Adrenal gland (tissue), 12 donors: ENCODE data around the gene ILK. TPM values are rescaled to one million over a fixed set of nuclear protein-coding genes. Genes with fewer than 3 reads are reported as not detected.

Source experiments
- DNase-seq, 7 donors: peaks; one replicate each; pipeline ENCODE4 v3.0.0-alpha.2; 2019 to 2020
- H3K27ac ChIP-seq, 5 donors: fragments of 200-600 bp; sonication (generic) in 4 of 5; 1 replicate in 3 of 5; 2 replicates in 2 of 5; pipeline versions ENCODE4 v1.5.1 to v1.8.0; 2016 to 2020; ENCODE audit warnings: mild to moderate bottlenecking in 1 of 5
- H3K27me3 ChIP-seq: fragments of 200-600 bp; 2 replicates; pipeline ENCODE4 v1.8.0; 2021
- H3K36me3 ChIP-seq, 2 donors: fragments of 200-600 bp; replicated peaks in 1 of 2; 1 replicate in 1 of 2; 2 replicates in 1 of 2; pipeline versions ENCODE4 v1.5.1 to v1.8.0; 2018 to 2022
- H3K4me1 ChIP-seq, 2 donors: fragments of 200-600 bp; replicated peaks in 1 of 2; 1 replicate in 1 of 2; 2 replicates in 1 of 2; pipeline versions ENCODE4 v1.5.1 to v1.8.0; 2018 to 2021
- H3K4me3 ChIP-seq, 4 donors: fragments of 200-600 bp; sonication (generic) in 3 of 4; one replicate each; pipeline ENCODE4 v1.5.1; 2016 to 2018
- H3K9me3 ChIP-seq, 3 donors: fragments of 200-600 bp; sonication (generic) in 1 of 3; replicated peaks in 1 of 3; 1 replicate in 2 of 3; 2 replicates in 1 of 3; pipeline versions ENCODE4 v1.5.1 to v1.8.0; 2016 to 2021
- CTCF ChIP-seq, 6 experiments: fragments of 450-650 bp in 4 of 6; fragments of 200-600 bp in 2 of 6; sonication (generic) in 1 of 6; IDR thresholded peaks; 1 replicate in 5 of 6; 2 replicates in 1 of 6; pipeline versions ENCODE4 v1.5.1 to v1.8.0; 2016 to 2021; ENCODE audit warnings: antibody characterized with exemption in 6 of 6, mild to moderate bottlenecking in 2 of 6, moderate library complexity in 1 of 6
- POLR2A ChIP-seq, 2 donors: fragments of 450-650 bp; IDR thresholded peaks; one replicate each; pipeline ENCODE4 v1.6.1; 2017; ENCODE audit warnings: antibody characterized with exemption in 2 of 2, mild to moderate bottlenecking in 2 of 2, moderate library complexity in 1 of 2
- WGBS, 4 donors: extraction: QIAGEN DNeasy Blood & Tissue Kit in 2 of 4; methylation state at CpG; one replicate each; pipeline versions ENCODE4 v1.1.5 to v1.1.7; 2013 to 2017; 5-methylcytosine and 5-hydroxymethylcytosine counted together
- intact Hi-C, 2 donors: fragments of 100-400 bp; cut with DNase I; formaldehyde crosslinking; loops; one replicate each; pipeline versions ENCODE4 v1.14.1 to v1.15.0; 2022 to 2023
- polyA plus RNA-seq, 3 donors: library from polyadenylated mRNA; stranded (reverse); fragments of 200-250 nt in 2 of 3; fragments of 350-450 nt in 1 of 3; fragmentation: Illumina TruSeq in 1 of 3; extraction: RNeasy Lipid Tissue Mini Kit (QIAGEN cat#74804) in 1 of 3; gene quantifications; one replicate each; pipeline ENCODE4 v1.2.3, GENCODE V29; 2013 to 2014
- total RNA-seq, 9 donors: library from RNA; depleted of rRNA in 4 of 9; stranded (reverse); fragments of >200 nt in 4 of 9; fragments of 120-200 nt in 1 of 9; fragmentation: NEBNext Ultra II Directional in 1 of 9; extraction: Animal tissue kit (Norgen Biotek cat#: 25700) in 1 of 9; gene quantifications; one replicate each; pipeline versions ENCODE4 v1.1.0 to v1.2.4, GENCODE V29; 2013 to 2023
- donor health status: healthy with polysubstance abuse.
- donor health status: Bipolar disorder and iron deficiency.
- donor health status: DM: yes; HTN: yes; CAD: no.
- donor health status: DM: no; HTN: no; CAD: no.
- donor health status: DM: no; HTN: no; CAD: no.
- donor health status: DM: yes; HTN: yes; CAD: no.

The ILK gene
- total and polyA plus RNA-seq, 12 donors: 99.1 to 191 (median 153) TPM

- Histone ChIP-seq H3K36me3 (no peaks in the 10 kb centered on the region), H3K27me3 (no peaks in the 10 kb centered on the region), H3K4me1 (peaks cover 7 to 32% of the 10 kb centered on the region in 2 donors), H3K9me3 (no peaks in the 10 kb centered on the region), H3K4me3 (no peak overlapping the region), H3K27ac (peak overlapping the region in 2 of 5 donors; percentile 21 to 73)
- TF ChIP-seq POLR2A (IDR thresholded peaks at IDR 0.05): no peak
- no peak for TF ChIP-seq CTCF (IDR thresholded peaks at IDR 0.05)
- intact Hi-C loops: no loop called here
- WGBS, 4 donors: 44 to 56% (median 53%) methylated on average over 1 of the region's 1 CpG
- no peak for DNase-seq
Measured at GRCh38 chr11:6634534-6634933, 31.0 kb downstream of the ILK start.

DNA sequence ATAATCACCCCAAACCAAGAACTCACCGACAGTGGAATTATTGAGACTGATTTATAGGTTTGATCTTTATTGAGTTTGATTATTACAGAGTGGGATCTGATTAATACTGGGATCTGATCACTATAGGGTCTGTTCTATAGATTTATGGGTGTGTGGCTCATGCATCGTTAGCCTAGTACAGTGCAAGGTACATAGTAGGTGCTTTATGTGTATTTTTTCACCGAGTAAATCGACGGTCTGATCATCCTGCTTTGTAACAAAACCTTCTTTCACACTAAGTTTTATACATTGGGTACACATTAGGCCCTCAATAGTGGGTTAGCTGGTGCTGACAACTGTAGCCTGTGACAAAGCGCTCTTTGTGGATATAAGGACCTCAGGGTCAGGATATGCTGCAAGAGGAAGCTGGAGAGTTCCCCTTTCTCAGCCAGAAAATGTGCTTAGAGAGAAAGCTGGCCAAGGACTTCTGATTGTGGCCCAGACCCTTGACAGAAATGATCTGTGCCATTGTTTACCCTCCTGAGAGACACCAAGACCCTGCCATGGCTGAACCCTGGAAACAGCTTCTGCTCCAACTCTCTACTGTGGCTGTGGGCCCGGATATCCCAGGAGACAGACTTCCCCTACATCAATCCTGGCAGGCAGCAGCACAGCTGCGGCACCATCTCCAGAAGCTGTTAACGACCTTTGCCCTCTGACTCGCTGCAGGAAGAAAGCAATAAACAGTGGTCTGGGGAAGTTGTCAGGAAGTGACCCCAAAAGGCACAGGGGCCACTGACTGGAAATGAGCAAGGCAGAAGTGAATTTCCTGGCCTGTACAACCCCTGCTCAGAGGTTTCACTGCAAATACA, 31.7 kb downstream of the ILK start:
- TF ChIP-seq CTCF (IDR thresholded peaks at IDR 0.05) (no peak), POLR2A (IDR thresholded peaks at IDR 0.05) (no peak)
- H3K4me3 ChIP-seq: no peak overlapping the region
- DNase-seq: peak in 6 of 7 donors; percentile 60 to 89 (median 69)

GRCh38 chr11:6636480-6636879, 32.9 kb downstream of the ILK start:
- TF ChIP-seq POLR2A (IDR thresholded peaks at IDR 0.05) (no peak), CTCF (IDR thresholded peaks at IDR 0.05) (no peak)
- intact Hi-C loops: no loop called here

More for the DNA sequence above, 31.7 kb downstream of the ILK start:
- intact Hi-C loops: no loop called here
- Histone ChIP-seq H3K36me3 (no peaks in the 10 kb centered on the region), H3K27me3 (no peaks in the 10 kb centered on the region), H3K4me1 (peaks cover 7 to 32% of the 10 kb centered on the region in 2 donors), H3K27ac (peak overlapping the region in 3 of 5 donors; percentile 34 to 73 (median 66)), H3K9me3 (no peaks in the 10 kb centered on the region)
- WGBS, 4 donors: 41 to 49% (median 45%) methylated on average over 10 of the region's 10 CpGs

DNA sequence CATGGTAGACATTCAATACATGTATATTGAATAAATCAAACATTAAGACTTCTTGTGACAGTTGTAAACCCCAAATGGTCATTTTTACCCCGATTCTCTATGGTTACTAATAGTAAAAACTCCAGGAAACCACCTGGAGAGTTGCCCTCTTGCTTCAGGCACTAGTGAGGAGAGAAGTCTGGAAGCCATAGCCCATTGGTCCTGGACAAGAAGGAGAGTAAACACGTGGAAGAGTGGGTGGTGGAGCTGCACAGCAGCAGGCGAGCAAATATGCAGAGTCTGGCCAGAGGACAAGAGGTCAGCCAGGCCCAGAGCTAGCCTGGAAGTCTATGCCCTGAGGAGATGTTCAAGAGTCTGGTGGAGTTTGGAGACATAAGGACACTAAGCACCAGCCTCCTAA, 34.3 kb downstream of the ILK start:
- TF ChIP-seq POLR2A (IDR thresholded peaks at IDR 0.05) (no peak), CTCF (IDR thresholded peaks at IDR 0.05) (no peak)
- peak in 4 of 7 donors; percentile 22 to 58 (median 34) for DNase-seq
- Histone ChIP-seq H3K4me1 (peaks cover 7 to 32% of the 10 kb centered on the region in 2 donors), H3K27me3 (no peaks in the 10 kb centered on the region), H3K9me3 (no peaks in the 10 kb centered on the region), H3K36me3 (no peaks in the 10 kb centered on the region), H3K27ac (no peak overlapping the region), H3K4me3 (no peak overlapping the region)
- intact Hi-C loops: no loop called here
- WGBS, 4 donors: 49 to 58% (median 56%) methylated on average over 2 to 3 of the region's 3 CpGs

More at GRCh38 chr11:6636480-6636879, 32.9 kb downstream of the ILK start:
- 82 to 92% (median 88%) methylated on average over 3 of the region's 3 CpGs for WGBS, 4 donors
- no peaks in the 10 kb centered on the region for H3K9me3 ChIP-seq
- DNase-seq: no peak
- H3K27me3 ChIP-seq: no peaks in the 10 kb centered on the region
- peak overlapping the region in 3 of 5 donors; percentile 28 to 73 (median 66) for H3K27ac ChIP-seq
- no peak overlapping the region for H3K4me3 ChIP-seq
- H3K36me3 ChIP-seq: no peaks in the 10 kb centered on the region
- H3K4me1 ChIP-seq: peaks cover 7 to 32% of the 10 kb centered on the region in 2 donors
